ENCODE data around the gene PTHLH. TPM values are rescaled to one million over a fixed set of nuclear protein-coding genes. Genes with fewer than 3 reads are reported as not detected.

PTHLH gene
- total RNA-seq, 1 donor from 2014 or later, result not detected

- no peak overlapping the region for H3K27ac Mint-ChIP-seq
- intact Hi-C loops (cut with micrococcal nuclease), result no loop called here
Observed at GRCh38 chr12:27979145-27979544, 6.6 kb upstream of the PTHLH start.

GRCh38 chr12:27975222-27976136 lies 2.9 kb upstream of the PTHLH start:
- H3K4me3 Mint-ChIP-seq, result no peak overlapping the region
- no peaks in the 10 kb centered on the region for H3K9me3 Mint-ChIP-seq
- POLR2A ChIA-PET, result no interaction called here
- H3K4me1 Mint-ChIP-seq, result peaks cover 12% of the 10 kb centered on the region
- peaks cover 64% of the 10 kb centered on the region for H3K27me3 Mint-ChIP-seq
- ATAC-seq (ENCODE audit: low read depth) (no peak), DNase-seq (no peak)
- no peak for TF ChIP-seq CTCF (IDR thresholded peaks at IDR 0.05)
- H3K36me3 Mint-ChIP-seq (ENCODE audit: low read depth), result no peaks in the 10 kb centered on the region
- CTCF ChIA-PET, result no interaction called here
- H3K27ac Mint-ChIP-seq, result no peak overlapping the region
- intact Hi-C loops (cut with micrococcal nuclease), result no loop called here

More at GRCh38 chr12:27979145-27979544, 6.6 kb upstream of the PTHLH start:
- no peak overlapping the region for H3K4me3 Mint-ChIP-seq
- POLR2A ChIA-PET, result no interaction called here
- H3K4me1 Mint-ChIP-seq, result no peaks in the 10 kb centered on the region
- TF ChIP-seq CTCF (IDR thresholded peaks at IDR 0.05), result no peak
- CTCF ChIA-PET, result no interaction called here
- DNase-seq (no peak), ATAC-seq (ENCODE audit: low read depth) (no peak)
- H3K36me3 Mint-ChIP-seq (ENCODE audit: low read depth), result no peaks in the 10 kb centered on the region
- H3K27me3 Mint-ChIP-seq, result peaks cover 54% of the 10 kb centered on the region
- H3K9me3 Mint-ChIP-seq, result peaks cover 2% of the 10 kb centered on the region

GRCh38 chr12:27974735-27975221 lies 2.2 kb upstream of the PTHLH start:
- Mint-ChIP-seq H3K27me3 (peaks cover 60% of the 10 kb centered on the region), H3K9me3 (no peaks in the 10 kb centered on the region), H3K4me1 (peaks cover 15% of the 10 kb centered on the region), H3K36me3 (ENCODE audit: low read depth) (no peaks in the 10 kb centered on the region), H3K4me3 (no peak overlapping the region), H3K27ac (no peak overlapping the region)
- ATAC-seq (ENCODE audit: low read depth) (no peak), DNase-seq (no peak)
- intact Hi-C loops (cut with micrococcal nuclease), result no loop called here
- POLR2A ChIA-PET, result no interaction called here
- no peak for TF ChIP-seq CTCF (IDR thresholded peaks at IDR 0.05)
- CTCF ChIA-PET, result no interaction called here

- no peaks in the 10 kb centered on the region for H3K9me3 Mint-ChIP-seq
- POLR2A ChIA-PET, result no interaction called here
- TF ChIP-seq CTCF (IDR thresholded peaks at IDR 0.05), result no peak
- H3K36me3 Mint-ChIP-seq (ENCODE audit: low read depth), result no peaks in the 10 kb centered on the region
- peaks cover 64% of the 10 kb centered on the region for H3K27me3 Mint-ChIP-seq
- ATAC-seq (ENCODE audit: low read depth), result no peak
- CTCF ChIA-PET, result no interaction called here
- H3K27ac Mint-ChIP-seq, result no peak overlapping the region
- H3K4me1 Mint-ChIP-seq, result peaks cover 24% of the 10 kb centered on the region
- H3K4me3 Mint-ChIP-seq, result no peak overlapping the region
- intact Hi-C loops (cut with micrococcal nuclease), result no loop called here
- DNase-seq, result no peak
Observed at GRCh38 chr12:27973487-27973890, 956 bp upstream of the PTHLH start.

- no peak for DNase-seq
- no peak for TF ChIP-seq CTCF (IDR thresholded peaks at IDR 0.05)
- ATAC-seq (ENCODE audit: low read depth), result no peak
- Mint-ChIP-seq H3K9me3 (no peaks in the 10 kb centered on the region), H3K27me3 (peaks cover 70% of the 10 kb centered on the region), H3K27ac (no peak overlapping the region), H3K36me3 (ENCODE audit: low read depth) (no peaks in the 10 kb centered on the region), H3K4me3 (no peak overlapping the region), H3K4me1 (peaks cover 24% of the 10 kb centered on the region)
- CTCF ChIA-PET, result no interaction called here
- intact Hi-C loops (cut with micrococcal nuclease), result no loop called here
- POLR2A ChIA-PET, result no interaction called here
Observed at GRCh38 chr12:27971606-27972005, 927 bp downstream of the PTHLH start.

All from activated B cell treated with CpG ODN at 0.5 μM for 24 hours (primary cell).